Glomerular endothelial cell (primary cell): ENCODE results near the gene FKBP14. TPM values are rescaled to one million over a fixed set of nuclear protein-coding genes. Genes with fewer than 3 reads are reported as not detected.

ENCODE experiments used
- DNase-seq: peaks from one replicate; pipeline ENCODE4 v3.0.0-alpha.2; 2011; ENCODE audit warnings: low read depth, low spot score; ENCODE audit errors: extremely low read depth
- total RNA-seq: library from RNA; depleted of rRNA; stranded (reverse); fragments of >200 nt; gene quantifications from 2 replicates; pipeline ENCODE4 v1.2.3, GENCODE V29; 2015

FKBP14 gene
- total RNA-seq, 1 donor from 2014 or later: 22.1 TPM

- no peak for DNase-seq
Measured at GRCh38 chr7:29995652-29996051, 30.9 kb downstream of the FKBP14 start.

- DNase-seq: no peak
Measured at GRCh38 chr7:29993140-29993539, 33.4 kb downstream of the FKBP14 start.

GRCh38 chr7:29991937-29992336 is 34.6 kb downstream of the FKBP14 start:
- no peak for DNase-seq

GRCh38 chr7:29990931-29991330 is 35.6 kb downstream of the FKBP14 start:
- no peak for DNase-seq

- DNase-seq: no peak
Measured at GRCh38 chr7:29989257-29989995, 37.1 kb downstream of the FKBP14 start, which contains the start of gene SCRN1. Gene SCRN1 (minus strand): TSS chr7:29989801. CDS start chr7:29969067, 20,734 bp downstream.

- DNase-seq: peak; percentile 22
Measured at GRCh38 chr7:29988424-29989256, 37.9 kb downstream of the FKBP14 start.

- peak; percentile 67 for DNase-seq
Measured at GRCh38 chr7:29987811-29988317, 38.6 kb downstream of the FKBP14 start.

- DNase-seq: peak; percentile 16
Measured at GRCh38 chr7:29987083-29987482, 39.4 kb downstream of the FKBP14 start.

- peak; percentile 9 for DNase-seq
Measured at GRCh38 chr7:29980151-29980550, 46.4 kb downstream of the FKBP14 start.

GRCh38 chr7:29977886-29978651 is 48.4 kb downstream of the FKBP14 start:
- DNase-seq: no peak

- no peak for DNase-seq
Measured at GRCh38 chr7:29976673-29977415, 49.7 kb downstream of the FKBP14 start.

- no peak for DNase-seq
Measured at GRCh38 chr7:29976266-29976665, 50.2 kb downstream of the FKBP14 start.

GRCh38 chr7:29975561-29975960 is 50.9 kb downstream of the FKBP14 start:
- no peak for DNase-seq

GRCh38 chr7:29974286-29974685 is 52.2 kb downstream of the FKBP14 start:
- DNase-seq: no peak

GRCh38 chr7:29972315-29972669 is 54.2 kb downstream of the FKBP14 start:
- DNase-seq: no peak

GRCh38 chr7:29971566-29972314 is 54.8 kb downstream of the FKBP14 start:
- no peak for DNase-seq

- no peak for DNase-seq
Measured at GRCh38 chr7:29970158-29970557, 56.3 kb downstream of the FKBP14 start.

GRCh38 chr7:29969738-29970137 is 56.8 kb downstream of the FKBP14 start:
- no peak for DNase-seq

GRCh38 chr7:29968683-29969395 is 57.7 kb downstream of the FKBP14 start:
- no peak for DNase-seq
